Naive thymus-derived CD8-positive, alpha-beta T cell (primary cell): ENCODE data around the gene MMP24. TPM values are rescaled to one million over a fixed set of nuclear protein-coding genes. Genes with fewer than 3 reads are reported as not detected.
"Not testable (repeated sequence)": the region's sequence is repeated elsewhere in the genome, so short reads cannot be mapped to it uniquely, and the experiment has no call there.

Experiments
- ATAC-seq, 2 donors: fragments of 150-1000 bp; cut with Tn5 transposase in 1 of 2; sonication (Bioruptor Pico), chemical (Tn5 transposase) in 1 of 2; 1 replicate in 1 of 2; 2 replicates in 1 of 2; pipeline ENCODE4 v1.10.0; 2021; ENCODE audit warnings: mild to moderate bottlenecking in 2 of 2, moderate library complexity in 2 of 2
- POLR2A ChIA-PET: fragments of 350-600 bp; sonication (Branson Sonifier 250); formaldehyde crosslinking; loops from one replicate; lab custom pipeline; 2021; ENCODE audit warnings: antibody characterized with exemption; lab: Charles Lee
- DNase-seq, 10 donors: peaks; one replicate each; pipeline versions ENCODE4 v3.0.0 to v3.0.0-alpha.2; 2020 to 2022
- H3K27ac Mint-ChIP-seq, 10 donors: one replicate each; pipeline ENCODE4 v1.8.0; 2020 to 2022; ENCODE audit warnings: mild to moderate bottlenecking in 10 of 10, mixed read lengths in 10 of 10, moderate library complexity in 4 of 10, inconsistent platforms in 1 of 10
- H3K27me3 Mint-ChIP-seq, 5 donors: one replicate each; pipeline ENCODE4 v1.8.0; 2021 to 2022; ENCODE audit warnings: mixed read lengths in 5 of 5
- H3K36me3 Mint-ChIP-seq, 3 donors: one replicate each; pipeline ENCODE4 v1.8.0; 2020 to 2022; ENCODE audit warnings: mixed read lengths in 3 of 3, mild to moderate bottlenecking in 2 of 3, inconsistent platforms in 1 of 3
- H3K4me1 Mint-ChIP-seq, 4 donors: one replicate each; pipeline ENCODE4 v1.8.0; 2021 to 2022; ENCODE audit warnings: mixed read lengths in 4 of 4
- H3K4me3 Mint-ChIP-seq, 10 donors: one replicate each; pipeline ENCODE4 v1.8.0; 2020 to 2022; ENCODE audit warnings: mild to moderate bottlenecking in 10 of 10, mixed read lengths in 10 of 10, moderate library complexity in 6 of 10, inconsistent platforms in 1 of 10
- H3K9me3 Mint-ChIP-seq, 9 donors: one replicate each; pipeline ENCODE4 v1.8.0; 2020 to 2022; ENCODE audit warnings: mixed read lengths in 9 of 9, mild to moderate bottlenecking in 3 of 9, inconsistent platforms in 1 of 9, moderate library complexity in 1 of 9
- polyA plus RNA-seq, 3 donors: library from polyadenylated mRNA; unstranded; fragments of 300-500 nt; fragmentation: Illumina TruSeq; gene quantifications; one replicate each; pipeline ENCODE4 v1.2.3, GENCODE V29; 2021
- total RNA-seq, 8 experiments: library from RNA in 2 of 8; stranded (reverse) in 2 of 8; gene quantifications; one replicate each; pipeline ENCODE4 v1.2.3 and lab custom pipeline; 2021 to 2026

Gene MMP24
- not detected for total RNA-seq
- polyA plus RNA-seq: under 1 TPM; 0.07 to 0.13 (median 0.08) TPM
- total RNA-seq (lab: John Stamatoyannopoulos, UW): 0 to 0.26 (median 0) reads per million in 6 experiments

GRCh38 chr20:35226126-35226883, at the start of gene MMP24:
TSS of gene MMP24 (plus strand) at chr20:35226690. CDS start at chr20:35226739, 49 bp downstream.
- DNase-seq (no peak), ATAC-seq (peak in 1 of 2 donors; percentile 39)
- H3K4me1 Mint-ChIP-seq: peaks cover 9 to 15% (median 12%) of the 10 kb centered on the region in 4 donors
- peak within 1 kb of the TSS in 3 of 10 donors; percentile 31 to 79 (median 56) for H3K27ac Mint-ChIP-seq
- POLR2A ChIA-PET: interaction anchor here (0.8 kb wide), 1 partner anchor 228 kb away, joined by 3 read pairs; no protein-coding TSS in a partner anchor
- H3K27me3 Mint-ChIP-seq: peaks cover 19 to 51% (median 32%) of the 10 kb centered on the region in 5 donors
- peak within 1 kb of the TSS; percentile 51 to 89 (median 73) for H3K4me3 Mint-ChIP-seq
- peaks cover 0 to 2% (median 0%) of the 10 kb centered on the region in 9 donors for H3K9me3 Mint-ChIP-seq
- H3K36me3 Mint-ChIP-seq: peaks cover 26 to 33% (median 31%) of the 10 kb centered on the region in 3 donors

GRCh38 chr20:35179292-35180212, 46.9 kb upstream of the MMP24 start:
- H3K4me1 Mint-ChIP-seq: peaks cover 0 to 3% (median 0%) of the 10 kb centered on the region in 4 donors
- H3K27ac Mint-ChIP-seq: no peak overlapping the region
- POLR2A ChIA-PET: interaction anchor here (0.5 to 1.2 kb wide), 2 partner anchors 9 to 1630 kb away, joined by 3 to 6 read pairs; no protein-coding TSS in a partner anchor

GRCh38 chr20:35180266-35180665, 46.2 kb upstream of the MMP24 start:
- no peak for DNase-seq
- Mint-ChIP-seq H3K27ac (no peak overlapping the region), H3K36me3 (peaks cover 0 to 47% (median 25%) of the 10 kb centered on the region in 3 donors), H3K9me3 (no peaks in the 10 kb centered on the region), H3K4me3 (no peak overlapping the region), H3K27me3 (no peaks in the 10 kb centered on the region), H3K4me1 (peaks cover 0 to 3% (median 0%) of the 10 kb centered on the region in 4 donors)
- POLR2A ChIA-PET: interaction anchor here (0.5 to 1.2 kb wide), 2 partner anchors 10 to 1630 kb away, joined by 3 to 6 read pairs; no protein-coding TSS in a partner anchor
- no peak for ATAC-seq

More at GRCh38 chr20:35179292-35180212, 46.9 kb upstream of the MMP24 start:
- no peaks in the 10 kb centered on the region for H3K9me3 Mint-ChIP-seq
- DNase-seq: no peak
- no peaks in the 10 kb centered on the region for H3K27me3 Mint-ChIP-seq
- peaks cover 0 to 48% (median 19%) of the 10 kb centered on the region in 3 donors for H3K36me3 Mint-ChIP-seq
- ATAC-seq: no peak
- H3K4me3 Mint-ChIP-seq: no peak overlapping the region

DNA sequence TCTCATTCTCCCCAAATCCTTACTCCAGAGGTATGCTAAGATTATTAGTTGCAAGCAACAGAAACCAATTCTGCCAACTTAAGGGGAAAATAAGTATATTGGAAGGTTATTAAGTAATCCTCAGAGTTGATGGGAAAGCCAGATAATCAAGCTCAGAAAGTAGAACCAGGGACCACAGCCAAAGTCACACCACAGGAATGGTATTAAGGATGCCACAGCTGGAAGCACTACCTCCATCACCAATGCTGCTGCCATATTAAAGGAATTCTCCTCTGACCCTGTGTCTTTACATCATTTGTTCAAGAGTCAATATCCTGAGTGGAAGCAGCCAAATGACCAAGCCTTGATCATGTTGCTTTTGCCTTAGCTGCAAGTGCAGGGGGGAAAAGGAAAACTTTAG, 44.8 kb upstream of the MMP24 start:
- H3K9me3 Mint-ChIP-seq: no peaks in the 10 kb centered on the region
- POLR2A ChIA-PET: no interaction called here
- H3K27ac Mint-ChIP-seq: no peak overlapping the region
- H3K36me3 Mint-ChIP-seq: peaks cover 0 to 35% (median 33%) of the 10 kb centered on the region in 3 donors
- DNase-seq (no peak), ATAC-seq (no peak)
- H3K4me3 Mint-ChIP-seq: no peak overlapping the region
- peaks cover 0 to 3% (median 0%) of the 10 kb centered on the region in 4 donors for H3K4me1 Mint-ChIP-seq
- H3K27me3 Mint-ChIP-seq: no peaks in the 10 kb centered on the region

- H3K4me1 Mint-ChIP-seq, H3K27ac Mint-ChIP-seq, H3K4me3 Mint-ChIP-seq, ATAC-seq, H3K9me3 Mint-ChIP-seq, POLR2A ChIA-PET, DNase-seq, H3K27me3 Mint-ChIP-seq: not testable (repeated sequence)
- H3K36me3 Mint-ChIP-seq: peaks cover 0 to 39% (median 24%) of the 10 kb centered on the region in 3 donors
Observed at GRCh38 chr20:35186691-35187289, 39.7 kb upstream of the MMP24 start.

DNA sequence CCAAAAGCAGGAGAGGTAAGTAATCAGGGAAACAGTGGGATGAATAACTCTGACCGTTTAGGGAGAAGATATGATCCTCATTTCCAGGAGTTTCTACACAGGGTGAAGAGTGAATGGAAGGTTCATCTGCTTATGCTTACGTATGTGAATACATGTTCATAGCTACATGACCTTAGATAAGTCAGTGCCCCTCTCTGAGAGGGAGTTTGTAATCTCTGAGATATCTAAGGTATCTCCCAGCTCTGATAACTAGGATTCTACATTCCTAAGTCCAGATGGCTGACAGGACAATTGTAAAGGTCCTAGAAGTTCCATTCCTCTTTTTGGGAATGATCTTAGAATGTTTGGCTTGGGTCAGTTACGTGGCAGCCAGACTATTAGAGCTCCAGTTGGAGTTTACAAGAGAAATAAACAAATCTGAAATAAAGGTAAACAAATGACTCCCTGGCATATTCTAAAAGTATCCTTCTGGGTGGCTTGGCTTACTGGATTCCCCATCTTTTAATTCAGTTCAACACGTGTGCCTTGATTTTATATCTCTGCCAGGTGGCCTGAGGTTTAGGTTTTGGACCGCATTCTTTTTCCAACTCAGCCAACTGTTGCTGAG, 38.8 kb upstream of the MMP24 start:
- POLR2A ChIA-PET: interaction anchor here (0.5 kb wide), 1 partner anchor 9 kb away, joined by 3 read pairs; no protein-coding TSS in a partner anchor
- peaks cover 0 to 9% (median 0%) of the 10 kb centered on the region in 9 donors for H3K9me3 Mint-ChIP-seq
- H3K27me3 Mint-ChIP-seq: no peaks in the 10 kb centered on the region
- H3K4me3 Mint-ChIP-seq: no peak overlapping the region
- DNase-seq: no peak
- ATAC-seq: no peak
- H3K36me3 Mint-ChIP-seq: peaks cover 0 to 35% (median 20%) of the 10 kb centered on the region in 3 donors
- H3K27ac Mint-ChIP-seq: peak overlapping the region in 1 of 10 donors; percentile 48
- no peaks in the 10 kb centered on the region for H3K4me1 Mint-ChIP-seq

DNA sequence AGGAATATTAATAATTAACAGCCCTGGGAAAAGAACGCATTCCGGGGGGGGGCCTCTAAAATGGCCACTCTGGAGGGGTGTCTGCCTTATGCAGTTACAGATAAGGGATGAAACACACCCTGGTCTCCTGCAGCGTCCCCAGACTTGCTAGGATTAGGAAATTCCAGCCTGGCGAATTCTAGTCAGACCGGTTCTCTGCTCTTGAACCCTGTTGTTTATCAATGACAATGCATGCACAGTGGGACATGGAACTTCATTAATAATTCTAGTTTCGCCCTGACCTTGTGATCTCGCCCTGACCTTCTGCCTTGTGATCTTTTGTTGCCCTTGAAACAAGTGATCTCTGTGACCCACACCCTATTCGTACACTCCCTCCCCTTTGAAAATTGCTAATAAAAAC, 37.3 kb upstream of the MMP24 start:
- POLR2A ChIA-PET, H3K4me3 Mint-ChIP-seq: not testable (repeated sequence)

GRCh38 chr20:35190556-35190955, 35.9 kb upstream of the MMP24 start:
- no peaks in the 10 kb centered on the region for H3K27me3 Mint-ChIP-seq
- peaks cover 0 to 9% (median 2%) of the 10 kb centered on the region in 9 donors for H3K9me3 Mint-ChIP-seq
- peak overlapping the region in 1 of 10 donors; percentile 30 for H3K27ac Mint-ChIP-seq
- H3K4me3 Mint-ChIP-seq: no peak overlapping the region
- H3K4me1 Mint-ChIP-seq: no peaks in the 10 kb centered on the region
- POLR2A ChIA-PET: no interaction called here
- no peak for ATAC-seq
- no peak for DNase-seq
- peaks cover 5 to 26% (median 16%) of the 10 kb centered on the region in 3 donors for H3K36me3 Mint-ChIP-seq

More for the DNA sequence above, 37.3 kb upstream of the MMP24 start:
- peak overlapping the region in 1 of 10 donors; percentile 36 for H3K27ac Mint-ChIP-seq
- not testable (repeated sequence) for H3K9me3 Mint-ChIP-seq, H3K27me3 Mint-ChIP-seq, H3K4me1 Mint-ChIP-seq, ATAC-seq, DNase-seq
- H3K36me3 Mint-ChIP-seq: peaks cover 0 to 33% (median 14%) of the 10 kb centered on the region in 3 donors

- H3K27me3 Mint-ChIP-seq: no peaks in the 10 kb centered on the region
- H3K27ac Mint-ChIP-seq: no peak overlapping the region
- POLR2A ChIA-PET: no interaction called here
- H3K9me3 Mint-ChIP-seq: peaks cover 2 to 10% (median 6%) of the 10 kb centered on the region in 9 donors
- no peak overlapping the region for H3K4me3 Mint-ChIP-seq
- ATAC-seq (no peak), DNase-seq (no peak)
- no peaks in the 10 kb centered on the region for H3K4me1 Mint-ChIP-seq
- peaks cover 9 to 24% (median 20%) of the 10 kb centered on the region in 3 donors for H3K36me3 Mint-ChIP-seq
Observed at GRCh38 chr20:35191419-35192117, 34.9 kb upstream of the MMP24 start.

DNA sequence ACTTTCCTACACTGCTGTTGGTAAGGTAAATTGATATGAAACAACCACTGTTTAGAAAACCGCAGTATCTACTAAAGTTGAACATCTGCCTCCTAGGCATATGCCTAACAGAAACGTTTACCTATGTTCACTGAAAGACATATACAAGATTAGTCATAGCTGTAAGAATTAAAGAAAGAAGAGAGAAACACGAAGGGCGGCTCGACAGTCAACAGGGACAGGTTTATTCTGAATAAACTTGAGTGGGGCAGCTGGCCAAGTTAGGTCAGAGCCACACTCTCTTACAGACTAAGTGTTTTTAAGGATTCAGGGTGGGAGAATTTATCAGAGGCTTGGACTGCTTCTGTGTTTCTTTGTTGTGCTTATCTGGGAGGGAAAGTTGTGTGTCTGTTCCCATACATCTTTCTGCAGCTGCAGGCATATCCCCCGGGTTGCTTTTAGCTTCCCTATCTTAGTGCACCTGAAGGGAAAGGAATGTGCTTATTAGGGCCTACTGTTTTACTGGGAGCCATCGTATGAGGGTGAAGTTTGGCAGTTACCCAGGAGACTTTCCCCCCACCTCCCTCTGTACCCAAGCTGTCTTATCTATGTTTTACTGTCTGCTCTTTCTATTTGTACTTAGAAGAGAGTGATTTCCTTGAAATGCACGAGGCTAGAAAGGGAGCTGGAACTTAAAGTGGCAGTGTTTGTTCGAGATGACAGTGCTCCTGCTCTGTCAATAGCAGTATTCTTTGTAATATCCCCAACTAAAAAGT, 34.2 kb upstream of the MMP24 start:
- H3K27me3 Mint-ChIP-seq: no peaks in the 10 kb centered on the region
- POLR2A ChIA-PET: no interaction called here
- no peak overlapping the region for H3K27ac Mint-ChIP-seq
- H3K4me3 Mint-ChIP-seq: no peak overlapping the region
- no peak for DNase-seq
- peaks cover 15 to 30% (median 20%) of the 10 kb centered on the region in 3 donors for H3K36me3 Mint-ChIP-seq
- no peaks in the 10 kb centered on the region for H3K4me1 Mint-ChIP-seq
- no peak for ATAC-seq
- peaks cover 5 to 17% (median 10%) of the 10 kb centered on the region in 9 donors for H3K9me3 Mint-ChIP-seq
